Measurements from ENCODE around the gene TMEM30A.

DNA sequence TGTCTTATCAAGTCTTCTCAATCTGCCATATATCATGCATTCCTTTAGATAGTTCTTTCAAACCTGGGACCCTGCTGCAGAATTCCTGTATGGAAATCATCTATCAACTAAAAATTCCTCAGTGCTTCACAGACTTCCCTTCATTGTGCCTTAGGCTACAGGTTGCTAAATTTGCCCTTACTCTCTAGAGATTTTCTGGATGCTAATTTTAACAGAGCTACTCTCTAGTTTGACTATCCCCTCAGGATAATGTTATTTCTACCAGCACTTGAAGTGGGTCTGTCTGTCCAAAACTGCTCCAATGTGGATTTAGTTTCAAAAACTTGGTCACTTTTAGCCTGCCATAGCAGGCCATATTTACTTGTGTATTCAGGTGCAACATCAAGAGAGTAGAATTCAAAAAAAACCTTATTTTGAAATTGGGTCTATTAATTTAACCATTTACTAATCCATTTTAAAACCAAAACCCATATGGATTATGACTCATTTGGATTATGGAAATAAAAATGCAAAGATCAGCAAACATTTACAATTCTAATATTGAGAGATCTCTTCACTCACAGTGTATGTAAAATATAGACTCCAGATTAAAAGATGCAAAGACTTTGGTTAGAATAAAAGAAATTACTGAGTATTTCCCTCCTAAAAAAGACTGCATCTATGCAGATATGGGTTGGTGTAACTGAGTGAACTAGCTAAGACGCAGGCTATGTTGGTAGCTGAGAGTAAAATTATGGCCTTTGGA, 27.1 kb downstream of the TMEM30A start:
- TF ChIP-seq, protein P1, sequence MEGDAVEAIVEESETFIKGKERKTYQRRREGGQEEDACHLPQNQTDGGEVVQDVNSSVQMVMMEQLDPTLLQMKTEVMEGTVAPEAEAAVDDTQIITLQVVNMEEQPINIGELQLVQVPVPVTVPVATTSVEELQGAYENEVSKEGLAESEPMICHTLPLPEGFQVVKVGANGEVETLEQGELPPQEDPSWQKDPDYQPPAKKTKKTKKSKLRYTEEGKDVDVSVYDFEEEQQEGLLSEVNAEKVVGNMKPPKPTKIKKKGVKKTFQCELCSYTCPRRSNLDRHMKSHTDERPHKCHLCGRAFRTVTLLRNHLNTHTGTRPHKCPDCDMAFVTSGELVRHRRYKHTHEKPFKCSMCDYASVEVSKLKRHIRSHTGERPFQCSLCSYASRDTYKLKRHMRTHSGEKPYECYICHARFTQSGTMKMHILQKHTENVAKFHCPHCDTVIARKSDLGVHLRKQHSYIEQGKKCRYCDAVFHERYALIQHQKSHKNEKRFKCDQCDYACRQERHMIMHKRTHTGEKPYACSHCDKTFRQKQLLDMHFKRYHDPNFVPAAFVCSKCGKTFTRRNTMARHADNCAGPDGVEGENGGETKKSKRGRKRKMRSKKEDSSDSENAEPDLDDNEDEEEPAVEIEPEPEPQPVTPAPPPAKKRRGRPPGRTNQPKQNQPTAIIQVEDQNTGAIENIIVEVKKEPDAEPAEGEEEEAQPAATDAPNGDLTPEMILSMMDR (IDR thresholded peaks at IDR 0.05) = no peak
- no peak for TF ChIP-seq EP300 (IDR thresholded peaks at IDR 0.05)
